CD14-positive monocyte (primary cell): Measurements from ENCODE around the gene ARID4B. TPM values are rescaled to one million over a fixed set of nuclear protein-coding genes. Genes with fewer than 3 reads are reported as not detected.

Experiments
- DNase-seq, 3 donors: peaks; one replicate each; pipeline ENCODE4 v3.0.0-alpha.2; 2011 to 2022
- H2AFZ ChIP-seq: 2 replicates; pipeline ENCODE4 v1.6.0; 2012; ENCODE audit warnings: mild to moderate bottlenecking, low read depth, low read length, inconsistent platforms; ENCODE audit not compliant: insufficient read depth, poor library complexity, severe bottlenecking
- H3K27ac ChIP-seq, 2 donors: 1 replicate in 1 of 2; 2 replicates in 1 of 2; pipeline ENCODE4 v1.5.1; 2012 to 2013; ENCODE audit warnings: low read length in 2 of 2, control low read depth in 1 of 2, inconsistent platforms in 1 of 2, low read depth in 1 of 2, mild to moderate bottlenecking in 1 of 2
- H3K27me3 ChIP-seq, 2 donors: one replicate each; pipeline versions ENCODE4 v1.6.0 to v1.6.1; 2011 to 2013; ENCODE audit warnings: low read length in 2 of 2; ENCODE audit not compliant: control insufficient read depth in 2 of 2, insufficient read depth in 2 of 2
- H3K36me3 ChIP-seq, 2 donors: replicated peaks in 1 of 2; 1 replicate in 1 of 2; 2 replicates in 1 of 2; pipeline versions ENCODE4 v1.5.1 to v1.6.1; 2012 to 2013; ENCODE audit warnings: low read length in 2 of 2, control low read depth in 1 of 2, inconsistent platforms in 1 of 2, mild to moderate bottlenecking in 1 of 2; ENCODE audit not compliant: insufficient read depth in 2 of 2, control insufficient read depth in 1 of 2
- H3K4me1 ChIP-seq, 2 donors: 1 replicate in 1 of 2; 2 replicates in 1 of 2; pipeline versions ENCODE4 v1.5.1 to v1.6.1; 2012 to 2013; ENCODE audit warnings: low read length in 2 of 2, control low read depth in 1 of 2, inconsistent platforms in 1 of 2, mild to moderate bottlenecking in 1 of 2, moderate library complexity in 1 of 2; ENCODE audit not compliant: insufficient read depth in 2 of 2, control insufficient read depth in 1 of 2
- H3K4me2 ChIP-seq: replicated peaks from 2 replicates; pipeline ENCODE3; 2012; ENCODE audit warnings: low read length, moderate library complexity, mild to moderate bottlenecking; ENCODE audit not compliant: poor library complexity, severe bottlenecking; ENCODE audit errors: extremely low read depth
- H3K4me3 ChIP-seq, 3 experiments: fragments of 200-600 bp in 1 of 3; sonication (generic) in 1 of 3; replicated peaks in 1 of 3; 1 replicate in 2 of 3; 2 replicates in 1 of 3; pipeline ENCODE4 v1.5.1; 2011 to 2013; ENCODE audit warnings: low read length in 3 of 3, mild to moderate bottlenecking in 3 of 3, control low read depth in 2 of 3, low read depth in 2 of 3, inconsistent platforms in 1 of 3, moderate library complexity in 1 of 3
- H3K79me2 ChIP-seq: 2 replicates; pipeline ENCODE4 v1.6.0; 2012; ENCODE audit warnings: mild to moderate bottlenecking, control low read depth, inconsistent platforms, low read length, moderate library complexity; ENCODE audit not compliant: insufficient read depth
- H3K9ac ChIP-seq: 2 replicates; pipeline ENCODE4 v1.6.0; 2017; ENCODE audit warnings: low read length, mild to moderate bottlenecking; ENCODE audit not compliant: insufficient read depth, poor library complexity, severe bottlenecking
- H3K9me3 ChIP-seq, 2 donors: replicated peaks in 1 of 2; 1 replicate in 1 of 2; 2 replicates in 1 of 2; pipeline versions ENCODE4 v1.5.1 to v1.6.1; 2012 to 2013; ENCODE audit warnings: low read length in 2 of 2, control low read depth in 1 of 2; ENCODE audit not compliant: control insufficient read depth in 1 of 2, insufficient read depth in 1 of 2
- H4K20me1 ChIP-seq: 2 replicates; pipeline ENCODE4 v1.6.0; 2012; ENCODE audit warnings: mild to moderate bottlenecking, low read length, control low read depth, moderate library complexity; ENCODE audit not compliant: insufficient read depth
- H3K27ac Mint-ChIP-seq, 7 donors: one replicate each; pipeline ENCODE4 v1.8.0; 2020; ENCODE audit warnings: mild to moderate bottlenecking in 7 of 7, mixed read lengths in 7 of 7, moderate library complexity in 6 of 7, inconsistent platforms in 2 of 7
- H3K27me3 Mint-ChIP-seq, 3 donors: one replicate each; pipeline ENCODE4 v1.8.0; 2021 to 2022; ENCODE audit warnings: low read depth in 3 of 3, mild to moderate bottlenecking in 3 of 3, mixed read lengths in 3 of 3, moderate library complexity in 3 of 3, inconsistent platforms in 1 of 3
- H3K36me3 Mint-ChIP-seq, 2 donors: one replicate each; pipeline ENCODE4 v1.8.0; 2020; ENCODE audit warnings: mixed read lengths in 2 of 2, inconsistent platforms in 1 of 2, mild to moderate bottlenecking in 1 of 2
- H3K4me1 Mint-ChIP-seq: one replicate; pipeline ENCODE4 v1.8.0; 2020; ENCODE audit warnings: mild to moderate bottlenecking, mixed read lengths
- H3K4me3 Mint-ChIP-seq, 2 donors: one replicate each; pipeline ENCODE4 v1.8.0; 2020; ENCODE audit warnings: mild to moderate bottlenecking in 2 of 2, mixed read lengths in 2 of 2, moderate library complexity in 1 of 2
- H3K9me3 Mint-ChIP-seq, 7 donors: one replicate each; pipeline ENCODE4 v1.8.0; 2020 to 2022; ENCODE audit warnings: mixed read lengths in 7 of 7, mild to moderate bottlenecking in 6 of 7, moderate library complexity in 6 of 7, inconsistent platforms in 2 of 7
- CTCF ChIP-seq: fragments of 200-600 bp; IDR thresholded peaks from one replicate; pipeline ENCODE4 v1.8.0; 2022; ENCODE audit warnings: antibody characterized with exemption, mild to moderate bottlenecking
- WGBS: methylation state at CpG from one replicate; pipeline ENCODE4 v1.1.5; 2013; ENCODE audit warnings: missing lambda C conversion rate; ENCODE audit not compliant: insufficient coverage; 5-methylcytosine and 5-hydroxymethylcytosine counted together
- intact Hi-C, 2 donors: fragments of 100-400 bp; cut with micrococcal nuclease; formaldehyde crosslinking; loops; one replicate each; pipeline versions ENCODE4 v1.15.0 to v1.15.1; 2023
- polyA plus RNA-seq, 3 donors: library from polyadenylated mRNA; depleted of rRNA in 1 of 3; unstranded in 2 of 3; stranded (reverse) in 1 of 3; fragments of 300-500 nt in 2 of 3; fragments of >200 nt in 1 of 3; fragmentation: Illumina TruSeq in 2 of 3; gene quantifications; 1 replicate in 2 of 3; 2 replicates in 1 of 3; pipeline ENCODE4 v1.2.3, GENCODE V29; 2012 to 2021

The ARID4B gene
- polyA plus RNA-seq, 3 donors = 9.3 to 15.4 (median 11.1) TPM

DNA sequence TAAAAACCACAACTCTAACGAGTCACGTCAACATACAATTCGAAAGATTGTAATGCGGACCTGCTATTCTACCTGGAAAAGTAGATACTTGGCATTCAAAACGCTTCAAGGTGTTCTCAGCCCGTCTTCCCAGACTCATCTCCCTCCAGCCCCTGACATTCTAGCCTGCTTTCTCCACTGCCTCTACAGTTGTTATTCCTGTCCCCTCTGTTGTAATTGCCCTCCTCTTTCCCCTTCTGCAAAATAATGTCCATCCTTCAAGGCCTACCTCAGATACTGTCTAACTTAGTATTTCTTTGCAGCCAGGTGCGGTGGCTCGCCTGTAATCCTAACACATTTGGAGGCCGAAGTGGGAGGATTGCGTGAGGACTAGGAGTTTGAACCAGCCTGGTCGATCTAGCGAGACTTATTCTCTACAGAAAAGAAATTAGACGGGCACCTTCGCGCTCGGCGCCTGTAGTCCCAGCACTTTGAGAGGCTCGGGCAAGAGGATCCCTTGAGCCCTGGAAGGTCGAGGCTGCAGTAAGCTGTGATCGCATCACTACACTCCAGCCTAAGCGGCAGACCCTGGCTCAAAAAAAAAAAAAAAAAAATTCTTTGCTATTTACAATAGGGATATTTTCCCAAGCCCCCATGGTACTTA is 166.2 kb downstream of the ARID4B start:
- Histone ChIP-seq H3K9me3 (no peaks in the 10 kb centered on the region), H2AFZ (peak overlapping the region; percentile 85), H4K20me1 (peaks cover 6% of the 10 kb centered on the region), H3K4me2 (peak overlapping the region; percentile 86), H3K4me3 (peak overlapping the region; percentile 75 to 97 (median 95)), H3K4me1 (peaks cover 14 to 23% of the 10 kb centered on the region in 2 donors), H3K27ac (peak overlapping the region in 1 of 2 donors; percentile 94), H3K9ac (peak overlapping the region; percentile 84), H3K27me3 (no peaks in the 10 kb centered on the region), H3K79me2 (peaks cover 39% of the 10 kb centered on the region), H3K36me3 (peaks cover 21 to 26% of the 10 kb centered on the region in 2 donors)
- H3K27me3 Mint-ChIP-seq = no peaks in the 10 kb centered on the region
- H3K27ac Mint-ChIP-seq = peak overlapping the region; percentile 97 to 99 (median 99)
- intact Hi-C loops = loop anchor here (5.0 kb wide), 2 partner anchors 35 to 165 kb away; partner anchors contain the start of genes ARID4B (in 1 of the 2), GGPS1 (in 1 of the 2) and TOMM20 (in 1 of the 2)
- DNase-seq = no peak
- no peak for TF ChIP-seq CTCF
- H3K4me3 Mint-ChIP-seq = peak overlapping the region; percentile 99 to 100
- H3K4me1 Mint-ChIP-seq = peaks cover 12% of the 10 kb centered on the region
- 68% methylated on average over 18 of the region's 21 CpGs for WGBS
- peaks cover 4 to 16% of the 10 kb centered on the region in 2 donors for H3K36me3 Mint-ChIP-seq
- H3K9me3 Mint-ChIP-seq = peaks cover 0 to 5% (median 0%) of the 10 kb centered on the region in 7 donors

DNA sequence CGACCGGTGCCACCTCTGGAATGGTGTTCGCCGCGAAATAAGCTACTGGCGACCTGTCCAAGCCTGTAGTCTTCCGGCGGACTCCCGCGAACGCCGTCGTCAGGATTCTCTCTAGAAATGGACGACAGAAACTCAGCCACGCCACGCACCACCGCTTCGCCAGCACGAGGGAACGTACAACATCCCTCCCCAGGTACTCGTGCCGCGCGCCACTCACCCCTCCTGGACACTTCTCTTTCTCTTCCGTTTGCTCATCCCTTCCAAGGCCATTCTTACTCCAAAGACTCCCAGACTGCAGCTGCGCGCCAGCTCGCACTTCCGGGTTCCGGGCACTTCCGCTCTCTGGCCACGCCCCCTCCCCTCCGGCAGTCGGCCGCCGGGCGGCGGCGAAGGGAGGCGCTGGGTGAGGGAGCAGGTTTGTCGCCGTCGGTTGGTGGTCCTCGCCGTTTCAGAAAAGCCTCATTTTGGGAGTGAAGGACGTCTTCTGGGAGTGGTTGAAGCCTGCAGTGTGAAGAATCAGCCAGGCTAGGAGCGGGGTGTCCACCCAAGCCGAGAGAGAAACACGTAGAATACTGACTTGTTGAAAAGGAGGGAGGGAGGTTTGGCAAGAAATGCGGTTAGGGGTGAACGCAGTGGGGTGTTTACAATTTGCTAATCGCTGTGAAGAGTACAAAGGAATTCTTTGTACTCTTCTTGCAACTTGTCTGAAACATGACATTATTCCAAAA is 166.9 kb downstream of the ARID4B start, which contains the start of gene RBM34:
Gene RBM34 (minus strand): TSS at position 294 of the 728 bp plus-strand sequence. CDS start 24 bp downstream, at position 270.
- Histone ChIP-seq H3K79me2 (peaks cover 45% of the 10 kb centered on the region), H3K9ac (peak within 1 kb of the TSS; percentile 84), H3K4me2 (peak within 1 kb of the TSS; percentile 86), H3K27ac (peak within 1 kb of the TSS; percentile 94 to 96), H2AFZ (peak within 1 kb of the TSS; percentile 85), H4K20me1 (peaks cover 7% of the 10 kb centered on the region), H3K9me3 (no peaks in the 10 kb centered on the region), H3K27me3 (no peaks in the 10 kb centered on the region), H3K36me3 (peaks cover 26 to 28% of the 10 kb centered on the region in 2 donors), H3K4me3 (peak within 1 kb of the TSS; percentile 75 to 97 (median 95)), H3K4me1 (peaks cover 14 to 23% of the 10 kb centered on the region in 2 donors)
- peaks cover 4 to 13% of the 10 kb centered on the region in 2 donors for H3K36me3 Mint-ChIP-seq
- peaks cover 12% of the 10 kb centered on the region for H3K4me1 Mint-ChIP-seq
- WGBS = under 1% methylated on average over 45 of the region's 52 CpGs
- peak; percentile 88 to 92 (median 91) for DNase-seq
- peaks cover 0 to 5% (median 0%) of the 10 kb centered on the region in 7 donors for H3K9me3 Mint-ChIP-seq
- no peak for TF ChIP-seq CTCF
- peak within 1 kb of the TSS; percentile 97 to 99 (median 99) for H3K27ac Mint-ChIP-seq
- H3K4me3 Mint-ChIP-seq = peak within 1 kb of the TSS; percentile 99 to 100
- H3K27me3 Mint-ChIP-seq = no peaks in the 10 kb centered on the region
- intact Hi-C loops = loop anchor here (5.0 kb wide), 2 partner anchors 34 to 166 kb away; partner anchors contain the start of genes ARID4B (in 1 of the 2), GGPS1 (in 1 of the 2) and TOMM20 (in 1 of the 2)
